RWPE1 (cell line): ENCODE data around the gene CFAP43.

Source experiments
- CTCF ChIA-PET: fragments of 350-600 bp; sonication (Branson Sonifier 250); formaldehyde crosslinking; extraction: SDS; loops from one replicate; lab custom pipeline; 2021; lab: Yijun Ruan, JAX
- POLR2A ChIA-PET: fragments of 400-600 bp; formaldehyde crosslinking; extraction: SDS; loops from one replicate; lab custom pipeline; 2020; ENCODE audit warnings: antibody characterized with exemption; ENCODE audit not compliant: low non-redundant PET; lab: Yijun Ruan, JAX
- DNase-seq: peaks from one replicate; pipeline ENCODE4 v3.0.0; 2012; ENCODE audit warnings: low spot score
- H3K27ac ChIP-seq: fragments of 450-650 bp; 2 replicates; pipeline ENCODE4 v1.5.1; 2017
- TF ChIP-seq, protein P1 (sequence below): fragments of 450-650 bp; conservative IDR thresholded peaks from 2 replicates; pipeline ENCODE4 v1.5.1; 2017; ENCODE audit warnings: low read depth, mild to moderate bottlenecking

The CFAP43 gene, protein sequence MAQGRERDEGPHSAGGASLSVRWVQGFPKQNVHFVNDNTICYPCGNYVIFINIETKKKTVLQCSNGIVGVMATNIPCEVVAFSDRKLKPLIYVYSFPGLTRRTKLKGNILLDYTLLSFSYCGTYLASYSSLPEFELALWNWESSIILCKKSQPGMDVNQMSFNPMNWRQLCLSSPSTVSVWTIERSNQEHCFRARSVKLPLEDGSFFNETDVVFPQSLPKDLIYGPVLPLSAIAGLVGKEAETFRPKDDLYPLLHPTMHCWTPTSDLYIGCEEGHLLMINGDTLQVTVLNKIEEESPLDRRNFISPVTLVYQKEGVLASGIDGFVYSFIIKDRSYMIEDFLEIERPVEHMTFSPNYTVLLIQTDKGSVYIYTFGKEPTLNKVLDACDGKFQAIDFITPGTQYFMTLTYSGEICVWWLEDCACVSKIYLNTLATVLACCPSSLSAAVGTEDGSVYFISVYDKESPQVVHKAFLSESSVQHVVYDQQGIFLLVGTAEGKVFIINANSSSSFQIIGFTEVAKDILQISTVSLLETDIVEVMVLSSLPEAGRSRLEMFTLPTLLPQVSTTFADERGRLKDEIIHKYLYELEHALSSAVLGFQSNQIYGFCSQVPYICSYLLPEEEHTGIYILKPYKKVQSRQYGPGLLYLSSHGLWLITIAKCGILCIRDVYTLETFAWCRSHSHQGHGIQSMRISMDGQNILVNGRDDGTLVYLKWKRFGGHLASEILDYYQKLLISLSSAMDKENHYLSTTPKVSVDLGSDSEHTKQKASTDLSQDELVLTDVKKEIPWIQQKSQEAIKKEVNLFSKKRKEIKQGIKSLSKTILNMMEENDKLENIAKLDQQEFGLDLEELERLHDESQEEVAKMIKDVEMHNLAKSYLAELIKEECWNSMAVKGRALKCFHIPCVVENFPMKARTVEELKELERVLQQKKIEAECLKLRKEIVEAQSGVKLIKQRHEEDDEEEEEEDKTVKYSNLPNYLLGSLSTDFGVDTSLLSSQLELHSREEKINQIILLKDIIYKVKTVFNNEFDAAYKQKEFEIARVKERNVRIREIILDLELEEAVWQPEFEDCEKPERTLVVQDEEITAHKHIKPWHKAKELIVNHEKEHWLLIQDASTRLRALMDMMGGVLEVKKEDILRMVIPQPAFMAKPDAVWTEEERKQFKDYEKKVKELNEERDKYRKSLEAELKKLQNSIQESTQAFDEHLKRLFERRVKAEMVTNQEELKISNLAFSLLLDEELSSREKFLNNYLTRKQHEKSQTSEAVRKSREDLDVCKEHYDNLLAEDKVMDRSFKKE (N-terminal part only)

DNA sequence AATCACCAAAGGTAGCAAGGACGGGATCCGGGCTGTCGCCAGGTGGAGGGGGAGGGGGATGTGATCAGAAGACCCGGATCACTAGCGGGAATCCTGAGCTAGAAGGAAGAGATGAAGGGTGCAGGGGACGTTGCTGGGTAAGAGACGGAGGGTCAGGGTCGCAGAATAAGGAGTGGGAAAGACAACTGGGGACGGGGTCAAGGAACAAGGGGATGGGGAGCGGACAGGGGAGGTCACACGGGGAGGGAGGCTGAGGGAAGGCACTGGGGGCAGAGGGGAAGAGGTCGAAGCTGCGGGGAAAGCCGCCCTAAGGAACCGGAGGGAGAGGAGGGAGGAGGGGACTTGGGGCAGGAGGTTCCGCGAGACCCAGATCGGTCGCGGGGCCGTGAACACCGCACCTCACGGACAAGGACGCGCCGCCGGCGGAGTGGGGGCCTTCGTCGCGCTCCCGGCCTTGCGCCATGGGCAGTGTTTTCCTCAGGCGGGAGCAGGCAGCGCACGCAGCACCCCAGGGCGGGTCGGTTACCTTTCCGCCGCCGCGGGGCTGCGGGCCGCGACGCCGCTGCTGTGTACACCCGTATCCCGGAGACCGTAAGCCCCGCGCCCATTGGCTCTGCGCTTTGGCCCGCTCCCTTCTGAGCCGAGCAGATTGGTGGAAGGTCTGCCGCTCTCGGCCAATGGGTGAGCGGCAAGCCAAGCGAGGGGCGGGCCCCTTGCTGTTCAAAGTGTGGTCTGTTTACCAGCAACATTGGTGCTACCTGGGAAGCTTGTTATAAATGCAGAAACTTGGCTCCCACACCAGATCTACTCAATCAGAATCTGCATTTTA is at the start of gene CFAP43:
Gene CFAP43, minus strand, starts transcription at position 581 of the 829 bp plus-strand sequence. Its CDS starts 118 bp downstream, at position 463.
- TF ChIP-seq, protein P1, sequence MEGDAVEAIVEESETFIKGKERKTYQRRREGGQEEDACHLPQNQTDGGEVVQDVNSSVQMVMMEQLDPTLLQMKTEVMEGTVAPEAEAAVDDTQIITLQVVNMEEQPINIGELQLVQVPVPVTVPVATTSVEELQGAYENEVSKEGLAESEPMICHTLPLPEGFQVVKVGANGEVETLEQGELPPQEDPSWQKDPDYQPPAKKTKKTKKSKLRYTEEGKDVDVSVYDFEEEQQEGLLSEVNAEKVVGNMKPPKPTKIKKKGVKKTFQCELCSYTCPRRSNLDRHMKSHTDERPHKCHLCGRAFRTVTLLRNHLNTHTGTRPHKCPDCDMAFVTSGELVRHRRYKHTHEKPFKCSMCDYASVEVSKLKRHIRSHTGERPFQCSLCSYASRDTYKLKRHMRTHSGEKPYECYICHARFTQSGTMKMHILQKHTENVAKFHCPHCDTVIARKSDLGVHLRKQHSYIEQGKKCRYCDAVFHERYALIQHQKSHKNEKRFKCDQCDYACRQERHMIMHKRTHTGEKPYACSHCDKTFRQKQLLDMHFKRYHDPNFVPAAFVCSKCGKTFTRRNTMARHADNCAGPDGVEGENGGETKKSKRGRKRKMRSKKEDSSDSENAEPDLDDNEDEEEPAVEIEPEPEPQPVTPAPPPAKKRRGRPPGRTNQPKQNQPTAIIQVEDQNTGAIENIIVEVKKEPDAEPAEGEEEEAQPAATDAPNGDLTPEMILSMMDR: no peak
- ChIA-PET POLR2A (no interaction called here), CTCF (interaction anchor here (0.5 kb wide), 1 partner anchor 23 kb away, joined by 3 read pairs; the partner anchor contains the start of gene GSTO1)
- DNase-seq: peak; percentile 100
- H3K27ac ChIP-seq: peak within 1 kb of the TSS; percentile 79

DNA sequence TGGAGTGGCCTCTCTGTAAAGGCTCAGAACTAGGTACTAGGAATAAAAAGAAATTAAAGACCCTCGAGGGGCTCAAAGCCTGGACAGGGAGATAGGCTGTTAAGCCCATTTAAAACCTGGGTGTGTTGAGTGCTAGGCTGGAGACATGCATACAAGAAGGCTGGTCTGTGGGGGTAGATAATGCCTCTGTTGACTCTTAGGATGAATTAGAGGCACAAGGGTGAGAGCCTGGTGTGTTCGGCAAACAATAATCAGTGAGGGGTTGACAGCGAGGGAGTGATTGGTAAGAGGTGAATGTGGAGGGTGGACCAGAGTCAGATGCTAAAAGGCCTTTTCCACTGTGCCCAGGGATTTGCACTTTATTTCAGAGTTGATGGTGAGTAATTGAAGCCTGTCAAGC is 49.5 kb upstream of the CFAP43 start:
- ChIA-PET POLR2A (no interaction called here), CTCF (no interaction called here)
- TF ChIP-seq, protein P1: no peak
- DNase-seq: no peak
- H3K27ac ChIP-seq: no peak overlapping the region

DNA sequence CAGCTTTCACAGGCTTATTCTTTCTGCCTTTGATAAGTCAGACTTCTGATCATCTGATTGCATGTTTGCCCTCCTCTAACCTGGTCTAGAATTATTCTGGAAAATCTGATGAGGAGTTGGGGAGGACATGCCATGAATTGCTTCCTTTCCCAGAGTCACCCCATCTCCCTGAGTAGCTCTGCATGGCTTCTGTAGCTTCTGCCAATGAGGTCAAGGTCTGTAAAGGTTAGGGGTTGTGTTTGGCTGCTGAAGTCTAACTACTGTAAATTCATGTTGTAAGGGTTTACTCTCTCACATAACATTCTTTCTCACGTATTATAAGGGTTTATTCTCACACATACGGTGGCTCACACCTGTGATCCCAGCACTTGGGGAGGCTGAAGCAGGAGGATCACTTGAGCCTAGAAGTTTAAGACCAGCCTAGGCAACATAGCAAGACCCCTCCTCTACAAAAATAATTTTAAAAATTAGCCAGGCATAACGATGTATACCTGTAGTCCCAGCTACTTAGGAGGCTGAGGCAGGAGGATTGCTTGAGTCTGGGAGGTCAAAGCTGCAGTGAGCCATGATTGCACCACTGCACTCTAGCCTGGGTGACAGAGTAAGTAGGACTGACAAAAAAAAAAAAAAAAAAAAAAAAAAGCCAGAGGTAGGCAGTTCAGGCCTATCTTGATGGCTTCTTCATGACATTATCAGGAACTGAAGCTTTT is 47.5 kb upstream of the CFAP43 start:
- H3K27ac ChIP-seq: no peak overlapping the region
- ChIA-PET CTCF (interaction anchor here (0.6 kb wide), 2 partner anchors 11 to 71 kb away, joined by 3 read pairs; no protein-coding TSS in a partner anchor), POLR2A (interaction anchor here (1.8 kb wide), 1 partner anchor 11 kb away, joined by 5 read pairs; the partner anchor contains the start of gene GSTO2)
- TF ChIP-seq, protein P1: no peak
- DNase-seq: no peak

DNA sequence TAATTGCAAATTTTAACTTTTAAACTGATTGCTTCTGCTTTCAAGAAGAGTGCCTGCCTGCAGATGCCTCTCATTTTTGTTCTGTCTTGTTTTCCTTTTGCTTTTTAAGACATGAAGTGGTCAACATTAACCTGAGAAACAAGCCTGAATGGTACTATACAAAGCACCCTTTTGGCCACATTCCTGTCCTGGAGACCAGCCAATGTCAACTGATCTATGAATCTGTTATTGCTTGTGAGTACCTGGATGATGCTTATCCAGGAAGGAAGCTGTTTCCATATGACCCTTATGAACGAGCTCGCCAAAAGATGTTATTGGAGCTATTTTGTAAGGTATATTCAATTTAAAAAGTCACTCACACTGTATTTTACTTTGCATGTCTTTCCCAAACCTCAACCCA is 45.6 kb upstream of the CFAP43 start:
- no peak overlapping the region for H3K27ac ChIP-seq
- DNase-seq: no peak
- ChIA-PET CTCF (interaction anchor here (1.0 kb wide), 1 partner anchor 13 kb away, joined by 3 read pairs; no protein-coding TSS in a partner anchor), POLR2A (no interaction called here)
- TF ChIP-seq, protein P1: no peak

DNA sequence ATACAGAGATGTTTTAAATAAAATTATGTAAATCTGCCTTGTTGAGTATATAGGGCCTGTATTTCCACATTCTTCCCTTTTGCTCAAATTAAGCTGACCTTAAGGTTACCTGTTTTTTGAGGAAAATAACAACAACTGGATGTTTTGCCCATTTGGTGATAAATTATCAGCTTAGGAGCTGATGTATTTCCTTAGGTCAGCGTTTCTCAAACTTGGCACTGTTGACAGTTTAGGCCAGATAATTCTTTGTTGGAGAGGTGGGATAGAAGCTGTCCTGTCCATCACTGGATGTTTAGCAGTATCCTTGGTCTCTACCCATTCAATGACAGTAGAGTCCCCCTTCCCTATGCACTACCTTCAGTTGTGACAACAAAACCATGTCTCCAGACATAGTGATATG is 44.0 kb upstream of the CFAP43 start:
- DNase-seq: no peak
- H3K27ac ChIP-seq: no peak overlapping the region
- TF ChIP-seq, protein P1: no peak
- ChIA-PET CTCF (interaction anchor here (0.6 to 3.3 kb wide), 4 partner anchors 30 to 426 kb away, joined by 3 to 50 read pairs (median 3); partner anchors contain the start of gene CFAP58), POLR2A (no interaction called here)
